G401 (cell line): ENCODE measurements around the gene DHX32. TPM values are rescaled to one million over a fixed set of nuclear protein-coding genes. Genes with fewer than 3 reads are reported as not detected.

Experiments used
- DNase-seq: peaks from one replicate; pipeline ENCODE4 v3.0.0-alpha.2; 2015; ENCODE audit warnings: low spot score
- in situ Hi-C: cut with HindIII; loops from 2 replicates; pipeline ENCODE4 v1.10.0; 2016; ENCODE audit warnings: low sequenced_read_pairs, mixed read lengths
- total RNA-seq: library from RNA; depleted of rRNA; stranded (reverse); fragments of >200 nt; shearing (Covaris generic); gene quantifications from 2 replicates; pipeline ENCODE4 v1.2.3, GENCODE V29; 2014

The DHX32 gene
- total RNA-seq, 1 experiment from 2014 or later, result 63.2 TPM

GRCh38 chr10:125857185-125857760 lies 23.8 kb downstream of the DHX32 start:
- in situ Hi-C loops, result no loop called here
- DNase-seq, result no peak

GRCh38 chr10:125852487-125852886 lies 28.6 kb downstream of the DHX32 start:
- in situ Hi-C loops, result no loop called here
- no peak for DNase-seq

- in situ Hi-C loops, result no loop called here
- peak; percentile 74 for DNase-seq
Measured at GRCh38 chr10:125850766-125851731, 30.0 kb downstream of the DHX32 start.

GRCh38 chr10:125849448-125849847 lies 31.6 kb downstream of the DHX32 start:
- no peak for DNase-seq
- in situ Hi-C loops, result no loop called here

GRCh38 chr10:125848857-125849256 lies 32.2 kb downstream of the DHX32 start:
- in situ Hi-C loops, result no loop called here

GRCh38 chr10:125848371-125848770 lies 32.7 kb downstream of the DHX32 start:
- in situ Hi-C loops, result no loop called here

More at GRCh38 chr10:125848857-125849256, 32.2 kb downstream of the DHX32 start:
- DNase-seq, result no peak

GRCh38 chr10:125846894-125847293 lies 34.2 kb downstream of the DHX32 start:
- in situ Hi-C loops, result no loop called here
- no peak for DNase-seq

More at GRCh38 chr10:125848371-125848770, 32.7 kb downstream of the DHX32 start:
- no peak for DNase-seq

- in situ Hi-C loops, result no loop called here
Measured at GRCh38 chr10:125845617-125846016, 35.5 kb downstream of the DHX32 start.

GRCh38 chr10:125844751-125845221 lies 36.3 kb downstream of the DHX32 start:
- in situ Hi-C loops, result no loop called here
- no peak for DNase-seq

More at GRCh38 chr10:125845617-125846016, 35.5 kb downstream of the DHX32 start:
- DNase-seq, result no peak

- in situ Hi-C loops, result no loop called here
- DNase-seq, result no peak
Measured at GRCh38 chr10:125843603-125844329, 37.3 kb downstream of the DHX32 start.

- in situ Hi-C loops, result no loop called here
- no peak for DNase-seq
Measured at GRCh38 chr10:125840955-125841354, 40.1 kb downstream of the DHX32 start.

- in situ Hi-C loops, result no loop called here
- no peak for DNase-seq
Measured at GRCh38 chr10:125840406-125840805, 40.7 kb downstream of the DHX32 start.

- in situ Hi-C loops, result no loop called here
- DNase-seq, result no peak
Measured at GRCh38 chr10:125838802-125839575, 42.1 kb downstream of the DHX32 start.

- in situ Hi-C loops, result no loop called here
- DNase-seq, result no peak
Measured at GRCh38 chr10:125836746-125837145, 44.3 kb downstream of the DHX32 start.

GRCh38 chr10:125828311-125828710 lies 52.8 kb downstream of the DHX32 start:
- in situ Hi-C loops, result no loop called here
- no peak for DNase-seq

- in situ Hi-C loops, result no loop called here
- no peak for DNase-seq
Measured at GRCh38 chr10:125827133-125827532, 54.0 kb downstream of the DHX32 start.

- in situ Hi-C loops, result no loop called here
- no peak for DNase-seq
Measured at GRCh38 chr10:125824736-125825135, 56.4 kb downstream of the DHX32 start.

- in situ Hi-C loops, result no loop called here
- no peak for DNase-seq
Measured at GRCh38 chr10:125823663-125824251, 57.3 kb downstream of the DHX32 start.
